NCI-H2107 treated with DMSO at 0.1 percent for 48 hours (cell line): ENCODE data around the gene POU3F4.

Experiments
- DNase-seq: peaks from one replicate; lab custom pipeline; 2025; ENCODE audit not compliant: unreplicated experiment; lab: John Stamatoyannopoulos, UW

POU3F4 gene

DNA sequence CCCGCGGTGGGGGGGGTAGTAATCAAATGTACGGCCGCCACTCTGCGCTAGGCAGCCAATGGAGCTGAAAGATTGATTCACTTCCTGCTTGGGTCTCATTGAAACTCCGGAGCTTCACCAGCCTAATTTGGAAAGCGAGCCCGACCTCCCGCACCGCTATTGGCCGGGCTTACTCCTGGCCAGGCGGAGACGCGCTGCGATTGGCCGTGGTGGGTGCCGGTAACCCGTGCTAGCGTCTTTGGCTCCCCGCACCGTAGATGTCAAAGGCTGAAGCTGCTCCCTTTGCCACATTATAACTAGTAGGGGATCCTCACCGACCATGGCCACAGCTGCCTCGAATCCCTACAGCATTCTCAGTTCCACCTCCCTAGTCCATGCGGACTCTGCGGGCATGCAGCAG, at the start of gene POU3F4:
POU3F4 (plus strand) TSS at position 285 of the 400 bp plus-strand sequence; CDS start at position 320, 35 bp downstream.
- DNase-seq = no peak

DNA sequence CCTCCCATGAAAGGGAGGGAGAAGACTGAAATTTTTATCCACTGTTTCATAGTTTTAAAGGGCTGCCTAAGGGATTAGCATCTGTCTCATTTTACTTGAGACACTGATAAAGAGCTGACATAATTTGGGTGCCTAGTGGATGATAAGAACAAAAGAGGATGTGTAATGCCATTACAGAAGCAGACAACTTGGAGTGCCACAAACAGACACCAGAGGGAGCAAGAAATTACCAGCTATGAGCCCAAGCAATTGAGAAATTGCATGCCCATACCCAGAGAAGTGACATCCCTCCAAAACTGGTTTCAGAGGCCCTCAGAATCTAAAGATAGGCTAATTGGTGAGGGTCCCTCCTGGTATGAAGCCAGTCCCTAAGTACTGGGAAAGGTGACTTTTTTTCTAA, 38.5 kb upstream of the POU3F4 start:
- DNase-seq = peak; percentile 33

DNA sequence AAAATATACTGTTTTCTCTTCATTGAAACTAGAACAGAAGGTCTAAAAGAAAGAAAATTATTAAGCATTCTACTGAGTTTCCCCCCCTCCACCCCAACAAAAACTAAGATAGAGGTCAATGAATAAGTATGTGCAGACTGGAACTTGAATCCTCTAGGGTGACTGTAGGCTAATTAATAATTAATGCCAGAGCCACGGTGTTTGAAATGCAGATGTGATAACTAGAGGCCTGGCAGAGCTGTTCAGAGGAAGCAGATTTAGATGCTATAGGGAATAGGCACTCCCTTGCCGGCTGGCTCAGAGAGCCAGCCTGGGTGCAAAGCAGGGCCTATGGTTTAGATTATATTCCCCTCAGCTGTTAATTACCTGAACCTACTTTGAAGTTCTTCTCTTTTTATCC, 12.2 kb upstream of the POU3F4 start:
- DNase-seq = no peak

DNA sequence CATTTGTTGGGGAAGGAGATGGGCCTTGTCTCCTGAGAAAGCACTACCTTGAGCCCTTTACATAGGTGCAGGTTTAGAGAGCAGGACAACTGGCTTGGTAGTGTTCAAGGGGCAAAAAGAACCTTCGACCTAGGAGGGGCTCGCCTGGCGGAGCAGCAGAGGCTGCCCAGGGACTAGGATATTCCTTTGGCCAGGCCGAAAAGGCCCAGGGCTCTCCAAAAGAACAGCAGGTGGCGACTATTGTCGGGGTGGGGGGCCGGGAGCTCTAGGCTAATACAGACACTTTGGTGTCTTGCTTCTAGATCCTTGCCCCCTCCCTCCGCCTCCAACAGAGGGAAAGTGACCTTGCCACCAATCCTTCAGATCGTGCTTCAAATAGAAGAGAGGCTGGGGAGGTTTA, 7.1 kb upstream of the POU3F4 start:
- no peak for DNase-seq

DNA sequence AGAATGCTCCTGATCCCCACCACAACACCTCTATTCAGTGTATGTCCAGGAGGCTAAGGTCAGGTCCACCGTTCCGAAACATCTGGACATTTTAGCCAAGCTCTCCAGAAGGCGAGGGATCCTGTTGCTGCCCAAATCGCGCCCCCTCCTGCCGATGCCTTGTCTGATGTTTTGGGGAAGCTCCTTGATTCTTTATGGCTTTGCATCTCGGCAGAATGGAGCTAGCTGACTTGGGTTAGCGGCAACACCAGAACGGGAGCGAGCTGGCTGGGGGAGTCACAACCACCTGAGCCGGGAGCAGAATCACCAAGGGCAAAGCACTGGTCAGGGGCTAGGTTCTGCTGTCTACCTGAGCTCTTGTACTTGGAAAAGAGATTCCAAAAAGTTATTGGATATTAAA, 6.6 kb upstream of the POU3F4 start:
- DNase-seq = no peak

DNA sequence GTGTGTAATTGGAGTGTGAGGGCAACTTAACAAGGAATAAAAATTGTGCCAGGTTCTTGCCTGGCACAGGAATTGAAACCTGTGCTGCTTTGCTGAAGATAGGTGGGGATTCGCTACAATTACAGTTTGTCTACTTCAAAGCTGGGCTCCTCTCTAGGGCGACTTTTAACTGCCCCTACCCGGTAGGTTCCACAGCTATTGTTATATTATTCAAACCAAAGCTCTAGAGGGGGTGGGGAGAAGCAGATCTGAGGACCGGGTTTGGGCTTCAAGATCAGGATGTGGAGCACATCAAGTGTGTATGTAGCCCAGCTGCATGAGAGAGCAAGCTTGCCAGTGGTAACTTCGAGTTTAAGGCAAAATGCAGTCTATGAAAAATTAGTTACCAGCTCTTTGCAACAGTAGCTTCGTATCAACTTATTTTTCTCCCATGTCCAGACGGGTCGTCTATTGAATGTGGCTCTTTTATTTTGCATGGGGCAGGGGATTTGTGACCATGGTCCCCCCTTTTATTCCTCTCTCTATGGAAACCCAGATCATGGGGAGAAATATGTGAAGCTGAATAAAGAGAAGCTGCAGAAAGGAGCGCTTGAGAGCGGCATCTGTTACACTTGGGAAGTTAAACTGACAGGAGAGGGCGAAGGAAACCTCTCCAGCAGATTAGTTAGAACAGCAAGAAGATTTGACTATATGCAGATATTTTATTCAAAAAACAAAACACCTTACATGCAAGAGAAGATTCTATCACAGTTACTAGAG, 3.2 kb upstream of the POU3F4 start:
- DNase-seq = no peak

DNA sequence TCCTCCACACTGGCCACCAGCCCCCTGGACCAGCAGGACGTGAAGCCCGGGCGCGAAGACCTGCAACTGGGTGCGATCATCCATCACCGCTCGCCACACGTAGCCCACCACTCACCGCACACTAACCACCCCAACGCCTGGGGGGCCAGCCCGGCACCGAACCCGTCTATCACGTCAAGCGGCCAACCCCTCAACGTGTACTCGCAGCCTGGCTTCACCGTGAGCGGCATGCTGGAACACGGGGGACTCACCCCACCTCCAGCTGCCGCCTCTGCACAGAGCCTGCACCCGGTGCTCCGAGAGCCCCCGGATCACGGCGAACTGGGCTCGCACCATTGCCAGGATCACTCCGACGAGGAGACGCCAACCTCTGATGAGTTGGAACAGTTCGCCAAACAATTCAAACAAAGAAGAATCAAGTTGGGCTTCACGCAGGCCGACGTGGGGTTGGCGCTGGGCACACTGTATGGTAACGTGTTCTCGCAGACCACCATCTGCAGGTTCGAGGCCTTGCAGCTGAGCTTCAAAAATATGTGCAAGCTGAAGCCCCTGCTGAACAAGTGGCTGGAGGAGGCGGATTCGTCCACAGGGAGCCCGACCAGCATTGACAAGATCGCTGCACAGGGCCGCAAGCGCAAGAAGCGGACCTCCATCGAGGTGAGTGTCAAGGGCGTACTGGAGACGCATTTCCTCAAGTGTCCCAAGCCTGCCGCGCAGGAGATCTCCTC, 600 bp downstream of the POU3F4 start:
- DNase-seq = no peak

DNA sequence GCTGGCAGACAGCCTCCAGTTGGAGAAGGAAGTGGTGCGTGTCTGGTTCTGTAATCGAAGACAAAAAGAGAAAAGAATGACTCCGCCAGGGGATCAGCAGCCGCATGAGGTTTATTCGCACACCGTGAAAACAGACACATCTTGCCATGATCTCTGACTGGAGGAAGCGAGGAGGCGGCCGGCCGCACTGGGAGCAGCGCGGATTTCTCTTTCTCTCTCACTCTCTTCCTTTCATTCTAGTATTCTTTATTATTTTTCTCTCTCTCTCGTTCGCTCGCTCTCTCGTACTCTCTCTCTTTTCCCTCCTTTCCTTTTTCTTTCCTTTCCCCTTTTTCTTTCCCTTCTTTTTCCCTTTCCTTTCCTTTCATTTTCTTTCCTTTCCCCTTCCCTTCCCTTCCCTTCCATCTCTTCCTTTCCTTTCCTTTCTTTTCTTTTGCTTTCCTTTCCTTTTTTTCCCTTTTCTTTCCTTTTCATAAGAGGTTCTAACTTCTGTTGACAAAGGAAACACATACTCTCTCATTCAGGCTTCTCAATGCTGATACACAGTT, 1.2 kb downstream of the POU3F4 start:
- DNase-seq = no peak

DNA sequence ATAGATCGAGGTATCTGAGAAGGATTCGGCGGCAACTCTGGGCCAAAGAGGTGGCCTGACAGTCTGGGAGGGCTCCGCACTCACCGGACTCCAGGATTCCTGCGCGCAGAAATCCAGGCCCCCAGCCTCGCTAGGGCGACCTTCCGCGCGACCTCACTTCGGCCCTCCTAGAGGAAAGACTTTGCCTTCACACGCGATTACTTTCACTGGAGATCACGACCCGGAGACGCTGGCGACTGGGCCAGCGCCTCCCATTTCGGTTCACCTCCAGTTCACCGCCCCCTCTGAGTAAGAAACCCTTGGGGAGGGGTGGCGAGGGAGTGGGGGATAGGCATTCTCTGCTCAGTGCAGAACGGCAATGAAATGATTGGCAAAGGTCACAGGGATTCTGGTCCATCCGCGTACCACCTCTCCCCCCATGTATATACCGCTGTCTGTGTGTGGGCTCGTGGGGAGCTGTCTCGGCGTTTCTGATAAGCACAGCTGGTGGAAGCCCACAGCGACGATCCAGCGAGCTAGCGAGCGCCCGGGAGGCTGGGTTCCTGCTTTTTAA, 2.5 kb downstream of the POU3F4 start:
- DNase-seq = no peak

DNA sequence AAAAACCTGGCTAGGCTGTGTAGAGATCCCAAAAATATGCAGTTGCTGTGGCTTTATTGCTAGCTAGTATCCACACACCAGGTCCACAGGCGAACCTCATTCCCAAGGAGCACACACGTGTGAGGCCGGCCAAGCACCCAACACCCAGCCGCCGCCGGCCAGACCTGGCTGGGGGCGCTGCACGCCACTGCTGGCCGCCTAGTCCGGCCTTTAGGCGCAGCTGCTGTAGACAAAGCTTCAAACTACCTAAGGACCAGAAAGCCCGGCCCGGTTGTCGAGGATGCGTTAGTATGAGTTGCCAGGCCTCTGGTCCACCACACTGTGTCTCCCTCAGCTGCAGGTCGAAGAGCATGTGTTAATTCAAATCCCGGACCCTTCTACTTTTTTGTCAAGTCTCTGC, 3.1 kb downstream of the POU3F4 start:
- DNase-seq = no peak

DNA sequence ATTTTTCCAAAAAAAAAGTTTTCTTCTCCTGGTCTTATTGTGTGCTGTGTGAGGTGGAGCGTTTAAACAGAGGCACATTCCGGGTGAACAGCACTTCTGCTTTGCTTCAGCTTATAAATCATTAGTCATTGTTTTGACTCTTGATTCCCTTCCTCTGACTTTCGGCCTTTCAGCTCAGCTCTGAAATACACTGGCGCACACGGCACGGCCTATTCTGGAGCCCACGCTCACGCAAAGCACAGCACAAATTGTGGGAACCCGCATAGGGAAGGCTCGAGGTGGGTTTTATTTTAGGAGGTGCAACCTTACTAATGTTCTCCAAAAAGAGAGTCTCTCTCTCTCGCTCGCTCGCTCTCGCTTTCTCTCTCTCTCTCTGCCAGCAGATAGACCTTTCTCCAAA, 4.0 kb downstream of the POU3F4 start:
- DNase-seq = no peak

DNA sequence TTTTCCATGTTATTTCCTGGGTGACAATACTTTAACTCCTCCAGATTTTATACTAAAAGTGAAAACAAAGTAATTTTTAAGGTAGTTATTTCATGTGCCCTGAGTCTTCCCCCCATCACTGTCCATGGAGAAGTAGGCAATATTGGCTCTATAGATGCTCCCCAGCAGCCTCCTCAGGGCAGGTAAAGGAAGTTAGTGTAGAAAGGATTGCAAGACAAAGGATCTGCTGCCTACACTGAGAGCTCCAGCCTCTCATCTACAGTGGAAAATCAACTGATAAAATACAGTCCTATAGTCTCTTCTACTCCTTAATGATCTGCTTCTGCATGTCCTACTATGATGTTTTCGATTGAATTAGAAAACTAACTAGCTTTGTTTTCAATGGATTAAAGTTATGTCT, 8.5 kb downstream of the POU3F4 start:
- no peak for DNase-seq

DNA sequence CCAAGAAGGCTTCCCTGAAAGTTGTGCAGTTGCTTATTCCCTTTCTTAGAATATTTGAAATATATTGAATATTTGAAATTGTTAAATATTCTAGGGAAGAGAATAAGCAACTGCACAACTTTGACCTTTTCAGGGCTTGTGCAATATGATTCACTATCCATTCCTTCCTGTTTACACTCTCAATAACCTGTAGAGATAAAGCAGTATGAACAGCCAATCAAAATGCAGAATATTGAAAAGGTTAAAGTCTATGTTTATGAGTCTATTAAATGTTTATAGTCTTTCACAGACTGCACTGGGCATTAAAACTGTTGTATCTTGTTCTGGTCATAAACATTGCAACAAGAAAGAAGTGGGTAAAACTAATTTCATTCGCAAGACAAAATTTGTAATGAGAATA, 13.8 kb downstream of the POU3F4 start:
- DNase-seq = no peak

DNA sequence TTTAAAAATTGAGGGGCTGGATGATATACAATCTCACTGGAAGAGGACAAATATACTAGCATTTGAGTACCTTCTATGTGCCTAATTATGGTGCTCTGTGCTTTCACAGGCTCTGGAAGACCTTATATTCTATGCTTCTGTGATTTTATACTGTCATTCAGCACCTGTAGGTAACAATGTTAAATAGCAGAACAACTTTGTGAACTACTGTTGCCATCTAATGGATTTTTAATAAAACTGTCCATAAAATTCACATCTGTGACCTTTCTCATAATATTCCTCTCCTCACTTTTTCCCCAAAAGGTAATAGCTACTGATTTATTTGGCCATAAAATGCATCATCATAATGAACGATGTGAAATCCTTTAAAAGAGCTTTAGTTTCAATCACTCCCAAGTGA, 21.9 kb downstream of the POU3F4 start:
- no peak for DNase-seq

DNA sequence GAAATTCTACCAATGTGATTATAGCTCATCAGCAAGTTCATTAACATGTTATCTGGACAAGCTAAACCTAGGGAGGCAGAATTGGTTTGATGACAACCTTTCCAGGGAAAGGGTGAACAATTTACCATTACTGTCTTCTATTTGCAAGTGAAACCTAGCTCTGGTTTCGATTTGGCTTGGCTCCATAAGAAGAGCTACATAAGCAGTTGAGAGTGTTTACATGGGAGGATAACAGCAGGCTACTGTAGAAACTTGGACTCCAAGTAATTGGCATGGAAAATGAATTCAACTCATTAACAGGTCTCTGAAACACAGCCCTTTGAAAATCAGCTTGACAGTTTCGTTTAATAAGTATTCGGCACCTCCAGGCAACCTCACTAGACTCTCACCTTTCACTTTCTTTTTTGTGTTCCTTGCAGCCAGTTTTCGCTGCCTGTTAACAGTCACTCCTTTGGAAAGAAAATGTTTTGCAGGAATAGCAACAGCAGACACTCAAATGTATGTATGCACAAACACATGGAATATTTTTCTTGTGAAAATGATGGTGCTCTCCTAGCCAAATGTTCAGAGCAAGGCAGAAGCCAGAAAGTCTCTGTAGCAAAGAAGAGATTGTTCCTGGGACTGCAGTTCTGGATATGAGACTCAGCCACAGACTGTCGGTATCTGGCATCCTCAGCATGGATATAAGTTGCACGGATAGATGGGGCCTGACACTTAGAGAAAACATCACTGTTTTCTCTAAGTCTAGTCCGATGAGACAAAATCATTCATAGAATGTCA, 27.5 kb downstream of the POU3F4 start:
- DNase-seq = no peak
